ENCODE measurements around the gene EMC10. TPM values are rescaled to one million over a fixed set of nuclear protein-coding genes. Genes with fewer than 3 reads are reported as not detected.

Gene EMC10
- total and polyA plus RNA-seq, 8 donors: 30.8 to 284 (median 57.6) TPM

- Histone ChIP-seq H3K27ac (no peak overlapping the region), H3K9me3 (peaks cover 7 to 23% (median 15%) of the 10 kb centered on the region in 4 donors), H3K36me3 (peaks cover 0 to 6% (median 0%) of the 10 kb centered on the region in 4 donors), H3K4me3 (no peak overlapping the region), H3K27me3 (peaks cover 0 to 43% (median 10%) of the 10 kb centered on the region in 3 donors), H3K4me1 (no peaks in the 10 kb centered on the region)
- intact Hi-C loops (cut with DNase I; ENCODE audit: low total_unique reads): no loop called here
- TF ChIP-seq CTCF (IDR thresholded peaks at IDR 0.05) (no peak), EP300 (IDR thresholded peaks at IDR 0.05) (no peak)
- 55 to 71% (median 61%) methylated on average over 10 to 11 of the region's 11 CpGs for WGBS, 5 donors
- DNase-seq: no peak
Measured at GRCh38 chr19:50535672-50536187, 59.4 kb downstream of the EMC10 start.

DNA sequence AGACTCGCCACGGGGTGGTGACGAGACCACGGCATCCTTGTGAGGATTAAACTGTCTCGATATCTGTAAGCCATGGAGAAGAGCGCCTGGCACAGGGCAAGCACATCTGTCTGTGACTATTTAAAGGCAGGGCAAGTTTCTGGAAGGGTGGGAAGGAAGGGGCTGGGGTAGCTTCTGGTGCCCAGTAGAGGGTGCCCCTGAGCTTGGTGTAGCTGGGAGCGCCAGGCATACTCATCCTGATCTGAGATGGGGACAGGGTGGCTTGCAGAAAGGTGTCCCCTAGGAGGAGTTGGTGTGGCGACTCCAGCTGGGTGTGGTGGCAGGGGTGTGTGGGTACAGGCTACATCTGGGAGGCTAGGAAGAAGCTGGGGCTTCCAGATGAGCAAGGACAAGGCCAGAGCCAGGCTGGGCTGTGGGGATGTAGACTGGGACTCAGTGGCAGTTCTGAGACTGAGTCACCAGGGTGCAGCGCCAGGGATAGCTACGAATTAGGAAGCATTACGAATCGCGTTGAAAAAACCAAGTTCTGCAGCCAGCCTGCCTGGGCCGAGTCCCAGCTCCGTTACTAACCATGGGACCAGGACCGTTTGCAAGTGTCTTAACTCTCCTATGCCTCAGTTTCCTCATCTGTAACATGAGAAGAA, 60.5 kb downstream of the EMC10 start:
- no peak overlapping the region for H3K27ac ChIP-seq
- H3K36me3 ChIP-seq: peaks cover 0 to 6% (median 0%) of the 10 kb centered on the region in 4 donors
- TF ChIP-seq POLR2AphosphoS5 (IDR thresholded peaks at IDR 0.05) (no peak), CTCF (IDR thresholded peaks at IDR 0.05) (no peak), POLR2A (IDR thresholded peaks at IDR 0.05) (no peak), EP300 (IDR thresholded peaks at IDR 0.05) (no peak)
- 86 to 92% (median 89%) methylated on average over 16 of the region's 16 CpGs for WGBS, 5 donors
- DNase-seq: no peak
- peaks cover 0 to 33% (median 6%) of the 10 kb centered on the region in 3 donors for H3K27me3 ChIP-seq
- H3K9me3 ChIP-seq: peaks cover 7 to 21% (median 15%) of the 10 kb centered on the region in 4 donors
- H3K4me1 ChIP-seq: no peaks in the 10 kb centered on the region
- intact Hi-C loops (cut with DNase I; ENCODE audit: low total_unique reads): no loop called here
- no peak overlapping the region for H3K4me3 ChIP-seq

- Histone ChIP-seq H3K36me3 (peaks cover 0 to 6% (median 0%) of the 10 kb centered on the region in 4 donors), H3K4me1 (no peaks in the 10 kb centered on the region), H3K4me3 (no peak overlapping the region), H3K9me3 (peaks cover 4 to 16% (median 12%) of the 10 kb centered on the region in 4 donors), H3K27me3 (peaks cover 0 to 29% (median 3%) of the 10 kb centered on the region in 3 donors), H3K27ac (no peak overlapping the region)
- intact Hi-C loops (cut with DNase I; ENCODE audit: low total_unique reads): no loop called here
- no peak for DNase-seq
- no peak for TF ChIP-seq CTCF (IDR thresholded peaks at IDR 0.05)
- no peak for TF ChIP-seq POLR2A (IDR thresholded peaks at IDR 0.05)
- no peak for TF ChIP-seq EP300 (IDR thresholded peaks at IDR 0.05)
- no peak for TF ChIP-seq POLR2AphosphoS5 (IDR thresholded peaks at IDR 0.05)
- 64 to 79% (median 70%) methylated on average over 18 of the region's 18 CpGs for WGBS, 5 donors
Measured at GRCh38 chr19:50537306-50537685, 61.0 kb downstream of the EMC10 start.

DNA sequence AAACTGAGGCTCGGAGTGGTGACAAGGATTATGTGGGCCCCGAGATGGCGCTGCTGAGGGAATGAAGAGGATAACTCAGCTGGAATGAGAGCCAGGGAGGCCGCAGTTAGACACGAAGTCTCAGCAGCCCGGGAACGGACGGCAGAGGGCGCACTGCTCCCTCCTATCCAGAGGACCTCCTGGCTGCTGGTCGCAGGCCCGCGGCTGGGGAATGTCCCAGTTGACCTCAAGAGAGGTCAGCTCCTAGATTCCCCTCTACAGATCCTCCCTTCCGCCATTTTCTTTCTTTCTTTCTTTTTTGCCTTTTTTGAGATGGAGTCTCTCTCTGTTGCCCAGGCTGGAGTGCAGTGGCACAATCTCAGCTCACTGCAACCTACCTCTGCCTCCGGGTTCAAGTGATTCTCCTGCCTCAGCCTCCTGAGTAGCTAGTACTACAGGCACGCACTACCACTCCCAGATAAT, 61.5 kb downstream of the EMC10 start:
- peak; percentile 72 to 89 for DNase-seq
- Histone ChIP-seq H3K9me3 (peaks cover 0 to 11% (median 7%) of the 10 kb centered on the region in 4 donors), H3K27me3 (peaks cover 0 to 26% (median 3%) of the 10 kb centered on the region in 3 donors), H3K4me1 (no peaks in the 10 kb centered on the region), H3K4me3 (no peak overlapping the region), H3K36me3 (peaks cover 0 to under 1% (median 0%) of the 10 kb centered on the region in 4 donors), H3K27ac (no peak overlapping the region)
- TF ChIP-seq POLR2AphosphoS5 (IDR thresholded peaks at IDR 0.05) (no peak), POLR2A (IDR thresholded peaks at IDR 0.05) (no peak), CTCF (IDR thresholded peaks at IDR 0.05) (peak in 4 of 7 experiments; percentile 15 to 64 (median 38))
- WGBS, 5 donors: 20 to 23% (median 22%) methylated on average over 15 of the region's 15 CpGs
- intact Hi-C loops (cut with DNase I; ENCODE audit: low total_unique reads): no loop called here

Other genes starting within 250 kb of the EMC10 start
- 1 to 10 TPM in 2 of 5 donors, under 1 TPM in 2, not detected in 1; 0.37 to 2.3 (median 0.95) TPM for gene KCNC3, start 147.1 kb upstream of the EMC10 start, total RNA-seq
- under 1 TPM in 2 of 3 donors, not detected in 1; 0.25 to 0.31 TPM for gene KCNC3, start 147.1 kb upstream of the EMC10 start, polyA plus RNA-seq
- 10 to 100 TPM in 1 of 5 donors, 1 to 10 TPM in 1, under 1 TPM in 1, not detected in 2; 0.18 to 87.5 (median 1.2) TPM for gene NAPSA, start 110.9 kb upstream of the EMC10 start, total RNA-seq
- 1 to 10 TPM in 2 of 3 donors, under 1 TPM in 1; 0.50 to 2.8 (median 2.6) TPM for gene NAPSA, start 110.9 kb upstream of the EMC10 start, polyA plus RNA-seq
- gene NR1H2, start 100.0 kb upstream of the EMC10 start, total RNA-seq: 100 to 1,000 TPM in 3 of 5 donors, 10 to 100 TPM in 2; 47.4 to 241 (median 110) TPM
- 10 to 100 TPM; 55.2 to 70.4 (median 60.5) TPM for gene NR1H2, start 100.0 kb upstream of the EMC10 start, polyA plus RNA-seq
- 10 to 100 TPM; 11.4 to 98.0 (median 17.9) TPM for gene POLD1, start 92.2 kb upstream of the EMC10 start, total RNA-seq
- 10 to 100 TPM; 29.3 to 45.3 (median 35.2) TPM for gene POLD1, start 92.2 kb upstream of the EMC10 start, polyA plus RNA-seq
- 10 to 100 TPM in 1 of 5 donors, under 1 TPM in 2, not detected in 2; 0.55 to 53.3 (median 0.58) TPM for gene SPIB, start 57.6 kb upstream of the EMC10 start, total RNA-seq
- 1 to 10 TPM in 1 of 3 donors, under 1 TPM in 2; 0.19 to 1.9 (median 0.31) TPM for gene SPIB, start 57.6 kb upstream of the EMC10 start, polyA plus RNA-seq
- not detected for gene MYBPC2, start 43.6 kb upstream of the EMC10 start, total RNA-seq
- under 1 TPM in 2 of 3 donors, not detected in 1; 0.10 to 0.31 TPM for gene MYBPC2, start 43.6 kb upstream of the EMC10 start, polyA plus RNA-seq
- under 1 TPM in 3 of 5 donors, not detected in 2; 0.55 to 0.87 (median 0.58) TPM for gene GARIN5A, start 341 bp downstream of the EMC10 start, total RNA-seq
- 1 to 10 TPM; 1.9 to 3.1 (median 2.1) TPM for gene GARIN5A, start 341 bp downstream of the EMC10 start, polyA plus RNA-seq
- 10 to 100 TPM in 3 of 5 donors, 1 to 10 TPM in 1, not detected in 1; 9.9 to 61.0 (median 14.5) TPM for gene JOSD2, start 34.7 kb downstream of the EMC10 start, total RNA-seq
- 10 to 100 TPM; 68.4 to 79.4 (median 68.5) TPM for gene JOSD2, start 34.7 kb downstream of the EMC10 start, polyA plus RNA-seq
- gene ASPDH, start 37.4 kb downstream of the EMC10 start, total RNA-seq: not detected
- not detected for gene ASPDH, start 37.4 kb downstream of the EMC10 start, polyA plus RNA-seq
- gene LRRC4B, start 91.9 kb downstream of the EMC10 start, total RNA-seq: 1 to 10 TPM in 3 of 5 donors, under 1 TPM in 1, not detected in 1; 0.45 to 4.4 (median 2.2) TPM
- 1 to 10 TPM; 1.2 to 1.5 (median 1.5) TPM for gene LRRC4B, start 91.9 kb downstream of the EMC10 start, polyA plus RNA-seq
- 1 to 10 TPM in 1 of 5 donors, under 1 TPM in 1, not detected in 3; 0.14 to 1.3 TPM for gene SYT3, start 163.4 kb downstream of the EMC10 start, total RNA-seq
- under 1 TPM in 1 of 3 donors, not detected in 2; 0.13 TPM for gene SYT3, start 163.4 kb downstream of the EMC10 start, polyA plus RNA-seq
- gene C19orf81, start 172.9 kb downstream of the EMC10 start, total RNA-seq: not detected
- gene C19orf81, start 172.9 kb downstream of the EMC10 start, polyA plus RNA-seq: 1 to 10 TPM in 1 of 3 donors, not detected in 2; 2.3 TPM
- 1 to 10 TPM in 1 of 5 donors, not detected in 4; 1.5 TPM for gene SHANK1, start 243.3 kb downstream of the EMC10 start, total RNA-seq
- 1 to 10 TPM in 1 of 3 donors, under 1 TPM in 2; 0.15 to 1.2 (median 0.15) TPM for gene SHANK1, start 243.3 kb downstream of the EMC10 start, polyA plus RNA-seq
- gene CLEC11A, start 246.9 kb downstream of the EMC10 start, total RNA-seq: 10 to 100 TPM in 2 of 5 donors, 1 to 10 TPM in 1, under 1 TPM in 1, not detected in 1; 0.89 to 33.9 (median 12.2) TPM
- 1 to 10 TPM; 4.3 to 7.0 (median 6.9) TPM for gene CLEC11A, start 246.9 kb downstream of the EMC10 start, polyA plus RNA-seq

Data from stomach (tissue), 9 donors.